Measurements from ENCODE around the gene MEGF6. TPM values are rescaled to one million over a fixed set of nuclear protein-coding genes. Genes with fewer than 3 reads are reported as not detected.

The MEGF6 gene
- total and polyA plus RNA-seq, 2 experiments from 2014 or later = 11.6 to 21.9 TPM

- H3K4me1 ChIP-seq (ENCODE audit: insufficient read depth) = no peaks in the 10 kb centered on the region
- H2AFZ ChIP-seq = no peak overlapping the region
- no peaks in the 10 kb centered on the region for H3K79me2 ChIP-seq
- DNase-seq (ENCODE audit: low spot score) = no peak
- H3K9me2 ChIP-seq (replicated peaks; ENCODE audit: insufficient read depth) = no peaks in the 10 kb centered on the region
- H3K27me3 ChIP-seq = no peaks in the 10 kb centered on the region
- H4K20me1 ChIP-seq (ENCODE audit: insufficient read depth, poor library complexity, severe bottlenecking) = no peaks in the 10 kb centered on the region
- 89% methylated on average over 12 of the region's 12 CpGs for WGBS (ENCODE audit: low lambda C conversion rate, missing lambda C conversion rate)
- H3K27ac ChIP-seq = no peak overlapping the region
- TF ChIP-seq, protein P1, sequence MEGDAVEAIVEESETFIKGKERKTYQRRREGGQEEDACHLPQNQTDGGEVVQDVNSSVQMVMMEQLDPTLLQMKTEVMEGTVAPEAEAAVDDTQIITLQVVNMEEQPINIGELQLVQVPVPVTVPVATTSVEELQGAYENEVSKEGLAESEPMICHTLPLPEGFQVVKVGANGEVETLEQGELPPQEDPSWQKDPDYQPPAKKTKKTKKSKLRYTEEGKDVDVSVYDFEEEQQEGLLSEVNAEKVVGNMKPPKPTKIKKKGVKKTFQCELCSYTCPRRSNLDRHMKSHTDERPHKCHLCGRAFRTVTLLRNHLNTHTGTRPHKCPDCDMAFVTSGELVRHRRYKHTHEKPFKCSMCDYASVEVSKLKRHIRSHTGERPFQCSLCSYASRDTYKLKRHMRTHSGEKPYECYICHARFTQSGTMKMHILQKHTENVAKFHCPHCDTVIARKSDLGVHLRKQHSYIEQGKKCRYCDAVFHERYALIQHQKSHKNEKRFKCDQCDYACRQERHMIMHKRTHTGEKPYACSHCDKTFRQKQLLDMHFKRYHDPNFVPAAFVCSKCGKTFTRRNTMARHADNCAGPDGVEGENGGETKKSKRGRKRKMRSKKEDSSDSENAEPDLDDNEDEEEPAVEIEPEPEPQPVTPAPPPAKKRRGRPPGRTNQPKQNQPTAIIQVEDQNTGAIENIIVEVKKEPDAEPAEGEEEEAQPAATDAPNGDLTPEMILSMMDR (IDR thresholded peaks at IDR 0.05; ENCODE audit: poor library complexity) = no peak
- TF ChIP-seq EZH2phosphoT487 (IDR thresholded peaks at IDR 0.05; ENCODE audit: low read depth, severe bottlenecking, unreplicated experiment) (no peak), EZH2 (IDR thresholded peaks at IDR 0.05; ENCODE audit: borderline replicate concordance) (no peak)
- no peaks in the 10 kb centered on the region for H3K9me3 ChIP-seq (ENCODE audit: low read depth)
- H3K4me3 ChIP-seq = no peak overlapping the region
- no peaks in the 10 kb centered on the region for H3K36me3 ChIP-seq (replicated peaks; ENCODE audit: insufficient read depth, low read depth)
- H3K4me2 ChIP-seq = no peak overlapping the region
These were observed 26.7 kb upstream of the MEGF6 start for GRCh38 chr1:3638027-3638426.

DNA sequence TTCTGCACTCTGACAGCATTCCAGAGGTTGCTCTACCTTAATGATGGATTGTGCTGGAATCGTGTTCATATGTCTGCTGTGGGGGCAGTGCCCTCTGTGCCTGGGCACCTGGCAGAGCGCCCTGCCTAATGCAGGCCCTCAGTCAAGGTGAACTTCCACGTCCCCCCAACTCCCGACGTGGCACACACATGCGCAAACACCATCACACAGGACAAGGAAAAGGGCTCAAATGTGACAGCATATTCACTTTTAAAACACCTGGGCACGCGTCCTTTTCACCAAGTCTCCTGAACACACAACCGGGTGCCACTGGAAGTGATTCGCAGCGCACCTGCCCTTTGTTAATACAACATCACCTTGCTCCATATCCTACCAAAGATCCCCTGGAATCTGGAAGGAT is 25.2 kb upstream of the MEGF6 start:
- TF ChIP-seq EZH2phosphoT487 (IDR thresholded peaks at IDR 0.05; ENCODE audit: low read depth, severe bottlenecking, unreplicated experiment) (no peak), EZH2 (IDR thresholded peaks at IDR 0.05; ENCODE audit: borderline replicate concordance) (no peak)
- TF ChIP-seq, protein P1 (IDR thresholded peaks at IDR 0.05; ENCODE audit: poor library complexity) = no peak
- H3K27ac ChIP-seq = no peak overlapping the region
- no peaks in the 10 kb centered on the region for H3K79me2 ChIP-seq
- no peaks in the 10 kb centered on the region for H3K9me3 ChIP-seq (ENCODE audit: low read depth)
- no peaks in the 10 kb centered on the region for H3K4me1 ChIP-seq (ENCODE audit: insufficient read depth)
- no peak overlapping the region for H2AFZ ChIP-seq
- H3K9me2 ChIP-seq (replicated peaks; ENCODE audit: insufficient read depth) = no peaks in the 10 kb centered on the region
- no peaks in the 10 kb centered on the region for H3K36me3 ChIP-seq (replicated peaks; ENCODE audit: insufficient read depth, low read depth)
- no peaks in the 10 kb centered on the region for H3K27me3 ChIP-seq
- H3K4me2 ChIP-seq = no peak overlapping the region
- DNase-seq (ENCODE audit: low spot score) = no peak
- H3K4me3 ChIP-seq = no peak overlapping the region
- H4K20me1 ChIP-seq (ENCODE audit: insufficient read depth, poor library complexity, severe bottlenecking) = no peaks in the 10 kb centered on the region
- 95% methylated on average over 11 of the region's 11 CpGs for WGBS (ENCODE audit: low lambda C conversion rate, missing lambda C conversion rate)

DNA sequence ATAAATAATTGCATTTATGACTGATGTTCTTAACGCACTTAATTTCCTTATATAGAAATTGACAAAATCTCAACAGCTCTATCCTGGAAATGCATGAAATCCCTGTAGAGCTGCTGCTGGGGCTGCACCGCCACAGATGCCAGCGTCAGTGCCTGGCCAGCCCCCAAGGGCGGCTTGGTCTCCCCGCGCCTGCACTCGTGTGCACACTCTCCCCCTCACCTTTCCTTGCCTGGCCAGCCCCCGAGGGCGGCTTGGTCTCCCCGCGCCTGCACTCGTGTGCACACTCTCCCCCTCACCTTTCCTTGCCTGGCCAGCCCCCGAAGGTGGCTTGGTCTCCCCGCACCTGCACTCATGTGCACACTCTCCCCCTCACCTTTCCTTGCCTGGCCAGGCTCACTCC is 24.8 kb upstream of the MEGF6 start:
- Histone ChIP-seq H3K4me1 (ENCODE audit: insufficient read depth) (no peaks in the 10 kb centered on the region), H3K4me2 (no peak overlapping the region), H3K36me3 (replicated peaks; ENCODE audit: insufficient read depth, low read depth) (no peaks in the 10 kb centered on the region), H3K79me2 (no peaks in the 10 kb centered on the region), H2AFZ (no peak overlapping the region), H3K27ac (no peak overlapping the region), H4K20me1 (ENCODE audit: insufficient read depth, poor library complexity, severe bottlenecking) (no peaks in the 10 kb centered on the region), H3K9me3 (ENCODE audit: low read depth) (no peaks in the 10 kb centered on the region), H3K9me2 (replicated peaks; ENCODE audit: insufficient read depth) (no peaks in the 10 kb centered on the region), H3K27me3 (no peaks in the 10 kb centered on the region), H3K4me3 (no peak overlapping the region)
- no peak for DNase-seq (ENCODE audit: low spot score)
- WGBS (ENCODE audit: low lambda C conversion rate, missing lambda C conversion rate) = 99% methylated on average over 9 of the region's 14 CpGs
- TF ChIP-seq, protein P1 (IDR thresholded peaks at IDR 0.05; ENCODE audit: poor library complexity) = no peak
- TF ChIP-seq EZH2 (IDR thresholded peaks at IDR 0.05; ENCODE audit: borderline replicate concordance) = no peak
- TF ChIP-seq EZH2phosphoT487 (IDR thresholded peaks at IDR 0.05; ENCODE audit: low read depth, severe bottlenecking, unreplicated experiment) = no peak

All from hepatocyte (in vitro differentiated cells).